ENCODE data around the gene SUSD4. TPM values are rescaled to one million over a fixed set of nuclear protein-coding genes. Genes with fewer than 3 reads are reported as not detected.

SUSD4 gene
- total RNA-seq, 1 experiment from 2014 or later: not detected

GRCh38 chr1:223230161-223230881 is 133.7 kb downstream of the SUSD4 start:
- DNase-seq (ENCODE audit: low spot score): peak; percentile 84

- DNase-seq (ENCODE audit: low spot score): no peak
Observed at GRCh38 chr1:223229756-223230155, 134.2 kb downstream of the SUSD4 start.

- DNase-seq (ENCODE audit: low spot score): no peak
Observed at GRCh38 chr1:223228931-223229528, 134.9 kb downstream of the SUSD4 start.

- DNase-seq (ENCODE audit: low spot score): no peak
Observed at GRCh38 chr1:223228201-223228600, 135.8 kb downstream of the SUSD4 start.

- DNase-seq (ENCODE audit: low spot score): no peak
Observed at GRCh38 chr1:223227486-223228196, 136.3 kb downstream of the SUSD4 start.

- no peak for DNase-seq (ENCODE audit: low spot score)
Observed at GRCh38 chr1:223227031-223227430, 136.9 kb downstream of the SUSD4 start.

GRCh38 chr1:223226271-223226670 is 137.7 kb downstream of the SUSD4 start:
- no peak for DNase-seq (ENCODE audit: low spot score)

- no peak for DNase-seq (ENCODE audit: low spot score)
Observed at GRCh38 chr1:223225481-223225880, 138.5 kb downstream of the SUSD4 start.

- DNase-seq (ENCODE audit: low spot score): no peak
Observed at GRCh38 chr1:223225061-223225460, 138.9 kb downstream of the SUSD4 start.

- DNase-seq (ENCODE audit: low spot score): no peak
Observed at GRCh38 chr1:223224465-223224864, 139.5 kb downstream of the SUSD4 start.

- no peak for DNase-seq (ENCODE audit: low spot score)
Observed at GRCh38 chr1:223223091-223223995, 140.6 kb downstream of the SUSD4 start.

- no peak for DNase-seq (ENCODE audit: low spot score)
Observed at GRCh38 chr1:223222377-223222776, 141.6 kb downstream of the SUSD4 start.

- DNase-seq (ENCODE audit: low spot score): no peak
Observed at GRCh38 chr1:223221686-223222085, 142.3 kb downstream of the SUSD4 start.

GRCh38 chr1:223219846-223220610 is 143.9 kb downstream of the SUSD4 start:
- no peak for DNase-seq (ENCODE audit: low spot score)

- DNase-seq (ENCODE audit: low spot score): no peak
Observed at GRCh38 chr1:223219318-223219635, 144.7 kb downstream of the SUSD4 start.

GRCh38 chr1:223217781-223218180 is 146.2 kb downstream of the SUSD4 start:
- DNase-seq (ENCODE audit: low spot score): no peak

- no peak for DNase-seq (ENCODE audit: low spot score)
Observed at GRCh38 chr1:223216531-223217205, 147.3 kb downstream of the SUSD4 start.

GRCh38 chr1:223216074-223216473 is 147.9 kb downstream of the SUSD4 start:
- no peak for DNase-seq (ENCODE audit: low spot score)

- DNase-seq (ENCODE audit: low spot score): no peak
Observed at GRCh38 chr1:223215026-223215425, 148.9 kb downstream of the SUSD4 start.

- no peak for DNase-seq (ENCODE audit: low spot score)
Observed at GRCh38 chr1:223214261-223214807, 149.6 kb downstream of the SUSD4 start.

Data from A172 (cell line).